ENCODE data around the gene LILRB5. TPM values are rescaled to one million over a fixed set of nuclear protein-coding genes. Genes with fewer than 3 reads are reported as not detected.

LILRB5 gene
- total and polyA plus RNA-seq, 2 of the 4 experiments (the other 2 are of a cell fraction), result not detected

DNA sequence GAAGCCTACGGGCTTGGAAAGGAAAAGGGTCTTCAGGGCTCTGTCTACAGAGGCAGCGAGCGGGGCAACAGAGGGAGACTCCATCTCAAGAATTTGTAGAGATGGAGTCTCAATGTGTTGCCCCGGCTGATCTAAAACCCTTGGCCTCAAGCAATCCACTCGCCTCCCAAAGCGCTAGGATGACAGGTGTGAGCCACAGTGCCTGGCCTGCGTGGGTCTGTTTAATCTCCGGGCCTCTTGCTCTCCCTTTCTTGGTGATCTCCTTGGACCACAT is 48.4 kb downstream of the LILRB5 start:
- Histone ChIP-seq H3K27me3 (ENCODE audit: control insufficient read depth, insufficient read depth, low read length) (no peaks in the 10 kb centered on the region), H3K9me1 (ENCODE audit: insufficient read depth, low read length) (peaks cover 27% of the 10 kb centered on the region), H3K56ac (ENCODE audit: extremely low read depth, insufficient read depth, low read length) (no peak overlapping the region), H2BK15ac (ENCODE audit: low read depth, low read length) (no peak overlapping the region), H3K27ac (ENCODE audit: insufficient read depth, low read length) (peak overlapping the region; percentile 48; the same call in 1 of the 2 replicates), H3K23ac (ENCODE audit: low read depth, low read length) (no peak overlapping the region), H4K20me1 (ENCODE audit: insufficient read depth, low read length) (peaks cover 75% of the 10 kb centered on the region), H3K14ac (replicated peaks; ENCODE audit: low read depth, low read length) (no peak overlapping the region), H3K4me3 (ENCODE audit: insufficient read depth, low read depth, low read length) (no peak overlapping the region), H2AK9ac (replicated peaks; ENCODE audit: low read depth, low read length, poor library complexity) (no peak overlapping the region), H3K4me2 (ENCODE audit: low read depth, low read length) (no peak overlapping the region), H4K8ac (ENCODE audit: low read depth in 2 of 2, low read length in 2 of 2) (no peak overlapping the region), H3K18ac (ENCODE audit: low read depth, low read length) (no peak overlapping the region; the same call in 1 of the 2 replicates), H3K9me3 (ENCODE audit: control insufficient read depth, insufficient read depth, low read length) (no peaks in the 10 kb centered on the region), H3K4me1 (ENCODE audit: control insufficient read depth, insufficient read depth, low read length) (peaks cover 30% of the 10 kb centered on the region), H3K4ac (ENCODE audit: low read depth, low read length) (no peak overlapping the region), H2BK5ac (ENCODE audit: low read depth, low read length, poor library complexity, severe bottlenecking) (peak overlapping the region; percentile 12), H4K5ac (ENCODE audit: low read depth, low read length) (no peak overlapping the region), H2BK120ac (ENCODE audit: low read depth, low read length) (no peak overlapping the region), H3K9ac (ENCODE audit: low read depth, low read length) (no peak overlapping the region), H2BK20ac (ENCODE audit: low read depth, low read length) (no peak overlapping the region), H3K36me3 (ENCODE audit: control insufficient read depth, insufficient read depth, low read length) (peaks cover 39% of the 10 kb centered on the region), H3K79me1 (ENCODE audit: low read depth in 1 of 2, low read length in 2 of 2) (peaks cover 6 to 68% of the 10 kb centered on the region in 2 experiments), H2AK5ac (ENCODE audit: low read depth, low read length) (no peak overlapping the region; the same call in 1 of the 2 replicates), H4K91ac (ENCODE audit: insufficient read depth, low read depth, low read length) (no peak overlapping the region), H2AFZ (replicated peaks; ENCODE audit: low read length, poor library complexity) (no peak overlapping the region)
- WGBS, 2 experiments (ENCODE audit: extremely low coverage in 2 of 2, insufficient read length in 1 of 2), result 73% methylated on average over 2 of the region's 8 CpGs; no CpG with 5 or more reads in 1 of the 2 experiments
- in situ Hi-C loops (cut with MboI; ENCODE audit: low sequenced_read_pairs), result loop anchor here (10.0 kb wide), 1 partner anchor 246 kb away; no protein-coding TSS in a partner anchor
- ATAC-seq (ENCODE audit: low read depth) (no peak), DNase-seq (no peak)
- intact Hi-C loops (cut with micrococcal nuclease), result no loop called here
- CTCF ChIA-PET, result no interaction called here
- no TSS peak for BruUV-seq (replicated peaks)
- dilution Hi-C loops (cut with HindIII; ENCODE audit: low sequenced_read_pairs, unreplicated experiment), result no loop called here
- TF ChIP-seq SMC3 (IDR thresholded peaks at IDR 0.05; ENCODE audit: low read depth, low read length) (no peak), MAZ (IDR thresholded peaks at IDR 0.05; ENCODE audit: borderline replicate concordance, low read depth, low read length) (no peak), MAFK (IDR thresholded peaks at IDR 0.05; ENCODE audit: low read depth, low read length) (no peak), POLR2A (IDR thresholded peaks at IDR 0.05; ENCODE audit: low read depth, low read length) (no peak; the same call in 1 of the 2 replicates), CEBPB (IDR thresholded peaks at IDR 0.05; ENCODE audit: low read depth, low read length) (no peak), RCOR1 (IDR thresholded peaks at IDR 0.05; ENCODE audit: insufficient replicate concordance, low read length) (no peak), MXI1 (IDR thresholded peaks at IDR 0.05; ENCODE audit: borderline replicate concordance, low read depth, low read length) (no peak), NFE2L2 (IDR thresholded peaks at IDR 0.05; ENCODE audit: low read depth, low read length) (no peak), RAD21 (IDR thresholded peaks at IDR 0.05; ENCODE audit: low read length) (no peak), CHD1 (IDR thresholded peaks at IDR 0.05; ENCODE audit: low read depth, low read length) (no peak), RFX5 (IDR thresholded peaks at IDR 0.05; ENCODE audit: low read depth, low read length) (no peak), BHLHE40 (IDR thresholded peaks at IDR 0.05; ENCODE audit: low read depth, low read length) (no peak), FOS (IDR thresholded peaks at IDR 0.05; ENCODE audit: low read depth, low read length) (no peak)
- TF ChIP-seq, protein P1, sequence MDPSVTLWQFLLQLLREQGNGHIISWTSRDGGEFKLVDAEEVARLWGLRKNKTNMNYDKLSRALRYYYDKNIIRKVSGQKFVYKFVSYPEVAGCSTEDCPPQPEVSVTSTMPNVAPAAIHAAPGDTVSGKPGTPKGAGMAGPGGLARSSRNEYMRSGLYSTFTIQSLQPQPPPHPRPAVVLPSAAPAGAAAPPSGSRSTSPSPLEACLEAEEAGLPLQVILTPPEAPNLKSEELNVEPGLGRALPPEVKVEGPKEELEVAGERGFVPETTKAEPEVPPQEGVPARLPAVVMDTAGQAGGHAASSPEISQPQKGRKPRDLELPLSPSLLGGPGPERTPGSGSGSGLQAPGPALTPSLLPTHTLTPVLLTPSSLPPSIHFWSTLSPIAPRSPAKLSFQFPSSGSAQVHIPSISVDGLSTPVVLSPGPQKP (IDR thresholded peaks at IDR 0.05; ENCODE audit: borderline replicate concordance, low read depth, low read length), result no peak
- TF ChIP-seq, protein P2, sequence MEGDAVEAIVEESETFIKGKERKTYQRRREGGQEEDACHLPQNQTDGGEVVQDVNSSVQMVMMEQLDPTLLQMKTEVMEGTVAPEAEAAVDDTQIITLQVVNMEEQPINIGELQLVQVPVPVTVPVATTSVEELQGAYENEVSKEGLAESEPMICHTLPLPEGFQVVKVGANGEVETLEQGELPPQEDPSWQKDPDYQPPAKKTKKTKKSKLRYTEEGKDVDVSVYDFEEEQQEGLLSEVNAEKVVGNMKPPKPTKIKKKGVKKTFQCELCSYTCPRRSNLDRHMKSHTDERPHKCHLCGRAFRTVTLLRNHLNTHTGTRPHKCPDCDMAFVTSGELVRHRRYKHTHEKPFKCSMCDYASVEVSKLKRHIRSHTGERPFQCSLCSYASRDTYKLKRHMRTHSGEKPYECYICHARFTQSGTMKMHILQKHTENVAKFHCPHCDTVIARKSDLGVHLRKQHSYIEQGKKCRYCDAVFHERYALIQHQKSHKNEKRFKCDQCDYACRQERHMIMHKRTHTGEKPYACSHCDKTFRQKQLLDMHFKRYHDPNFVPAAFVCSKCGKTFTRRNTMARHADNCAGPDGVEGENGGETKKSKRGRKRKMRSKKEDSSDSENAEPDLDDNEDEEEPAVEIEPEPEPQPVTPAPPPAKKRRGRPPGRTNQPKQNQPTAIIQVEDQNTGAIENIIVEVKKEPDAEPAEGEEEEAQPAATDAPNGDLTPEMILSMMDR (conservative IDR thresholded peaks at IDR 0.05; ENCODE audit: low read depth, low read length), result no peak
- TF ChIP-seq, protein P3, sequence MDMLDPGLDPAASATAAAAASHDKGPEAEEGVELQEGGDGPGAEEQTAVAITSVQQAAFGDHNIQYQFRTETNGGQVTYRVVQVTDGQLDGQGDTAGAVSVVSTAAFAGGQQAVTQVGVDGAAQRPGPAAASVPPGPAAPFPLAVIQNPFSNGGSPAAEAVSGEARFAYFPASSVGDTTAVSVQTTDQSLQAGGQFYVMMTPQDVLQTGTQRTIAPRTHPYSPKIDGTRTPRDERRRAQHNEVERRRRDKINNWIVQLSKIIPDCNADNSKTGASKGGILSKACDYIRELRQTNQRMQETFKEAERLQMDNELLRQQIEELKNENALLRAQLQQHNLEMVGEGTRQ (IDR thresholded peaks at IDR 0.05; ENCODE audit: low read depth, low read length), result no peak
- POLR2A ChIA-PET (ENCODE audit: unreplicated experiment), result interaction anchor here (1.5 kb wide), 1 partner anchor 19 kb away, joined by 6 read pairs; the partner anchor contains the start of gene MBOAT7
